22Rv1 (cell line): ENCODE results near the gene WDR75.

Source experiments
- ZFX ChIP-seq: fragments of 450-650 bp; IDR thresholded peaks from 2 replicates; pipeline ENCODE4 v1.6.1; 2017; ENCODE audit warnings: antibody characterized with exemption, borderline replicate concordance
- TF ChIP-seq, protein P1 (sequence below): fragments of 450-650 bp; IDR thresholded peaks from 2 replicates; pipeline ENCODE4 v1.5.1; 2017; ENCODE audit warnings: mild to moderate bottlenecking

DNA sequence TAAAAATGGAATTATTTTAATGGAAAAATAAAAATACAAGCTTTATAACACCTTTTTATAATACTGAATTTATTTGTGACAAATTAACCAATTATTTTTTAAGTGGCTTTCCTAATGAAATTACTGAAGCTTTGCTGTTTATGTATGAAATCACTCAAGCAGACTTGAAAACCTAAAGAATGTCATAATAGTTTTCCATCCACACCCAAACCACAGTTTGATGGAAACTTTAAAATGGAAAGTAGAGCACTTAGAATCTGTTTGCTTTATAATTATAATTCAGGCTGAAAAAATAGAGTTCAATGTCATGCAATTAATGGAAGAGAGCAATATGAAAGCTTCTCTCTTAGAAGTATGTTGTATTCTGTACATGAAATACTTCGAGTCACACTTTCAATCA lies 31.6 kb upstream of the WDR75 start:
- TF ChIP-seq, protein P1, sequence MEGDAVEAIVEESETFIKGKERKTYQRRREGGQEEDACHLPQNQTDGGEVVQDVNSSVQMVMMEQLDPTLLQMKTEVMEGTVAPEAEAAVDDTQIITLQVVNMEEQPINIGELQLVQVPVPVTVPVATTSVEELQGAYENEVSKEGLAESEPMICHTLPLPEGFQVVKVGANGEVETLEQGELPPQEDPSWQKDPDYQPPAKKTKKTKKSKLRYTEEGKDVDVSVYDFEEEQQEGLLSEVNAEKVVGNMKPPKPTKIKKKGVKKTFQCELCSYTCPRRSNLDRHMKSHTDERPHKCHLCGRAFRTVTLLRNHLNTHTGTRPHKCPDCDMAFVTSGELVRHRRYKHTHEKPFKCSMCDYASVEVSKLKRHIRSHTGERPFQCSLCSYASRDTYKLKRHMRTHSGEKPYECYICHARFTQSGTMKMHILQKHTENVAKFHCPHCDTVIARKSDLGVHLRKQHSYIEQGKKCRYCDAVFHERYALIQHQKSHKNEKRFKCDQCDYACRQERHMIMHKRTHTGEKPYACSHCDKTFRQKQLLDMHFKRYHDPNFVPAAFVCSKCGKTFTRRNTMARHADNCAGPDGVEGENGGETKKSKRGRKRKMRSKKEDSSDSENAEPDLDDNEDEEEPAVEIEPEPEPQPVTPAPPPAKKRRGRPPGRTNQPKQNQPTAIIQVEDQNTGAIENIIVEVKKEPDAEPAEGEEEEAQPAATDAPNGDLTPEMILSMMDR: no peak
- no peak for TF ChIP-seq ZFX
